ENCODE data around the gene LMF1. TPM values are rescaled to one million over a fixed set of nuclear protein-coding genes. Genes with fewer than 3 reads are reported as not detected.

The LMF1 gene
- polyA plus RNA-seq, 3 donors: 5.9 to 14.7 (median 10.6) TPM

GRCh38 chr16:964356-965035 lies 6.3 kb downstream of the LMF1 start:
- 94% methylated on average over 26 of the region's 27 CpGs for WGBS (ENCODE audit: insufficient coverage)
- no peaks in the 10 kb centered on the region for H3K27me3 ChIP-seq (ENCODE audit: control insufficient read depth in 2 of 2, insufficient read depth in 2 of 2, low read length in 2 of 2)
- Mint-ChIP-seq H3K27me3 (ENCODE audit: low read depth in 3 of 3) (peaks cover 0 to 3% (median 2%) of the 10 kb centered on the region in 3 donors), H3K36me3 (peaks cover 19 to 37% of the 10 kb centered on the region in 2 donors), H3K27ac (no peak overlapping the region), H3K4me1 (peaks cover 3% of the 10 kb centered on the region), H3K9me3 (peaks cover 16 to 53% (median 27%) of the 10 kb centered on the region in 7 donors), H3K4me3 (no peak overlapping the region)
- peaks cover 0 to 2% of the 10 kb centered on the region in 2 donors for H3K4me1 ChIP-seq (ENCODE audit: control insufficient read depth in 1 of 2, insufficient read depth in 2 of 2, low read length in 2 of 2)
- no peak overlapping the region for H3K4me2 ChIP-seq (replicated peaks; ENCODE audit: extremely low read depth, low read length, poor library complexity, severe bottlenecking)
- H3K79me2 ChIP-seq (ENCODE audit: insufficient read depth, low read length): no peaks in the 10 kb centered on the region
- H3K27ac ChIP-seq (ENCODE audit: low read depth in 1 of 2, low read length in 2 of 2): no peak overlapping the region
- H3K9me3 ChIP-seq (replicated peaks in 1 of 2; ENCODE audit: control insufficient read depth in 1 of 2, insufficient read depth in 1 of 2, low read length in 2 of 2): peaks cover 22 to 66% of the 10 kb centered on the region in 2 donors
- no peak for TF ChIP-seq CTCF (IDR thresholded peaks at IDR 0.05)
- H4K20me1 ChIP-seq (ENCODE audit: insufficient read depth, low read length): no peaks in the 10 kb centered on the region
- no peak for DNase-seq
- no peak overlapping the region for H2AFZ ChIP-seq (ENCODE audit: insufficient read depth, low read depth, low read length, poor library complexity, severe bottlenecking)
- peaks cover 2 to 20% of the 10 kb centered on the region in 2 donors for H3K36me3 ChIP-seq (replicated peaks in 1 of 2; ENCODE audit: control insufficient read depth in 1 of 2, insufficient read depth in 2 of 2, low read length in 2 of 2)
- no peak overlapping the region for H3K9ac ChIP-seq (ENCODE audit: insufficient read depth, low read length, poor library complexity, severe bottlenecking)
- no peak overlapping the region for H3K4me3 ChIP-seq (replicated peaks in 1 of 3; ENCODE audit: low read depth in 2 of 3, low read length in 3 of 3)
- intact Hi-C loops (cut with micrococcal nuclease): no loop called here

GRCh38 chr16:963913-964312 lies 6.9 kb downstream of the LMF1 start:
- no peaks in the 10 kb centered on the region for H3K27me3 ChIP-seq (ENCODE audit: control insufficient read depth in 2 of 2, insufficient read depth in 2 of 2, low read length in 2 of 2)
- no peak for TF ChIP-seq CTCF (IDR thresholded peaks at IDR 0.05)
- peaks cover 2 to 20% of the 10 kb centered on the region in 2 donors for H3K36me3 ChIP-seq (replicated peaks in 1 of 2; ENCODE audit: control insufficient read depth in 1 of 2, insufficient read depth in 2 of 2, low read length in 2 of 2)
- H3K9me3 ChIP-seq (replicated peaks in 1 of 2; ENCODE audit: control insufficient read depth in 1 of 2, insufficient read depth in 1 of 2, low read length in 2 of 2): peaks cover 22 to 69% of the 10 kb centered on the region in 2 donors
- DNase-seq: no peak
- peaks cover 0 to 3% (median 3%) of the 10 kb centered on the region in 3 donors for H3K27me3 Mint-ChIP-seq (ENCODE audit: low read depth in 3 of 3)
- H3K27ac ChIP-seq (ENCODE audit: low read depth in 1 of 2, low read length in 2 of 2): no peak overlapping the region
- no peak overlapping the region for H3K9ac ChIP-seq (ENCODE audit: insufficient read depth, low read length, poor library complexity, severe bottlenecking)
- no peaks in the 10 kb centered on the region for H3K4me1 Mint-ChIP-seq
- H3K4me2 ChIP-seq (replicated peaks; ENCODE audit: extremely low read depth, low read length, poor library complexity, severe bottlenecking): no peak overlapping the region
- 86% methylated on average over 12 of the region's 17 CpGs for WGBS (ENCODE audit: insufficient coverage)
- no peak overlapping the region for H3K4me3 Mint-ChIP-seq
- intact Hi-C loops (cut with micrococcal nuclease): no loop called here
- no peaks in the 10 kb centered on the region for H4K20me1 ChIP-seq (ENCODE audit: insufficient read depth, low read length)
- no peak overlapping the region for H3K27ac Mint-ChIP-seq
- no peaks in the 10 kb centered on the region for H3K79me2 ChIP-seq (ENCODE audit: insufficient read depth, low read length)
- peaks cover 19 to 34% of the 10 kb centered on the region in 2 donors for H3K36me3 Mint-ChIP-seq
- H2AFZ ChIP-seq (ENCODE audit: insufficient read depth, low read depth, low read length, poor library complexity, severe bottlenecking): no peak overlapping the region
- no peak overlapping the region for H3K4me3 ChIP-seq (replicated peaks in 1 of 3; ENCODE audit: low read depth in 2 of 3, low read length in 3 of 3)
- no peaks in the 10 kb centered on the region for H3K4me1 ChIP-seq (ENCODE audit: control insufficient read depth in 1 of 2, insufficient read depth in 2 of 2, low read length in 2 of 2)
- H3K9me3 Mint-ChIP-seq: peaks cover 18 to 53% (median 27%) of the 10 kb centered on the region in 7 donors

All from CD14-positive monocyte (primary cell).